Measurements from ENCODE around the gene HGFAC.

The HGFAC gene

DNA sequence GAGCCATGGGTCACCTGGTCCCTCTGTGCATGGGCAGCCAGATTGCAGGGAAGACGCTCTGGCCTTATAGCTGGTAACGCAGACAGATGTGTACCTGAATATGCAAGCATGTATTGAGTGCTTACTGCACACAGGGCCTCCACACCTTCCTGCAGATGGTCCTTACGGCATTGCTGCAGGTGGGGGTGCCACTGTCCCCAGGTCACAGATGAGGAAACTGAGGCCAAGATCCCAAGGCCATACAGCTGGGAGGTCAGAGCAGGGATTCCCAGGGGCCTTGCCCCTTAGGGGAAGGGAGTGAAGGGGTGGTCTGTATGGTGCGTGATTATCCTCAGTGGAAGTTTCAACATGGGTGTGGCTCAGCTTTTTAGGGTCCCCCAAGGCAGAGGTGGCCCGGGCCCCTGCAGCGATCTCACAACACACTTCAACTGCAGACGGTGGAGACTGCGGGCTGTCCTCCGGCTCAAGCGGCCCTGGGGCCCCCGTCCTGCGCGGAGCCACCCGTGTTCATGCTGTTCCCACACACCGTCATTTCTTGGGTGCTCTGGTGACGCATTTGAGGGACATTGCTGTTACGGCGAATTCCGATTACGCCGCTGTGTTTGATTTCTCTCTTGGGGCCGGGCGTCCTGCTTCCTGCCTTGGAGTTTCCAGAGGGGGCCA, 29.5 kb downstream of the HGFAC start:
- TF ChIP-seq, protein P1, sequence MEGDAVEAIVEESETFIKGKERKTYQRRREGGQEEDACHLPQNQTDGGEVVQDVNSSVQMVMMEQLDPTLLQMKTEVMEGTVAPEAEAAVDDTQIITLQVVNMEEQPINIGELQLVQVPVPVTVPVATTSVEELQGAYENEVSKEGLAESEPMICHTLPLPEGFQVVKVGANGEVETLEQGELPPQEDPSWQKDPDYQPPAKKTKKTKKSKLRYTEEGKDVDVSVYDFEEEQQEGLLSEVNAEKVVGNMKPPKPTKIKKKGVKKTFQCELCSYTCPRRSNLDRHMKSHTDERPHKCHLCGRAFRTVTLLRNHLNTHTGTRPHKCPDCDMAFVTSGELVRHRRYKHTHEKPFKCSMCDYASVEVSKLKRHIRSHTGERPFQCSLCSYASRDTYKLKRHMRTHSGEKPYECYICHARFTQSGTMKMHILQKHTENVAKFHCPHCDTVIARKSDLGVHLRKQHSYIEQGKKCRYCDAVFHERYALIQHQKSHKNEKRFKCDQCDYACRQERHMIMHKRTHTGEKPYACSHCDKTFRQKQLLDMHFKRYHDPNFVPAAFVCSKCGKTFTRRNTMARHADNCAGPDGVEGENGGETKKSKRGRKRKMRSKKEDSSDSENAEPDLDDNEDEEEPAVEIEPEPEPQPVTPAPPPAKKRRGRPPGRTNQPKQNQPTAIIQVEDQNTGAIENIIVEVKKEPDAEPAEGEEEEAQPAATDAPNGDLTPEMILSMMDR (IDR thresholded peaks at IDR 0.05; ENCODE audit: insufficient read depth, low read depth, low read length, missing control alignments), result no peak
- no peak for DNase-seq (ENCODE audit: low read depth)
- no peak overlapping the region for H3K4me3 ChIP-seq (ENCODE audit: low read length)

DNA sequence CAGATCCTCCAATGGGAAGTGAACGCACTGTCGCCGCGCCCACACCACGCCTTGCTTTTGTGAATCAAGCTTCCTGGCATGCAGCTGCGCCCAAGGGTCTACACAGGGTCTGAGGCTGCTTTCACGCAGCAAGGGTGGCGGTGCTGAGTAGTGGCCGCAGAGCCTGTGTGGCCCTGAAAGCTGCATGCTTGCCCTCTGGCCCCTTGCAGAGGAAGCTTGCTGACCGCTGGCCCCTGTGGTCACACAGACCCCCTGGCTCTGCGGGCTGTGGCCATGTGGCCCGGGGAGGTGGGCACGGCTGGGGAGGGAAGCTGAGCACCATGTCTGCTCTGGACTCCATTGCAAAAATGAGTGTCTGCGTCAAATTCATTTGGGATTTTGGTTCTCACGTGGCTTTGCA, 30.1 kb downstream of the HGFAC start:
- TF ChIP-seq, protein P1 (IDR thresholded peaks at IDR 0.05; ENCODE audit: insufficient read depth, low read depth, low read length, missing control alignments), result no peak
- no peak overlapping the region for H3K4me3 ChIP-seq (ENCODE audit: low read length)
- DNase-seq (ENCODE audit: low read depth), result no peak

DNA sequence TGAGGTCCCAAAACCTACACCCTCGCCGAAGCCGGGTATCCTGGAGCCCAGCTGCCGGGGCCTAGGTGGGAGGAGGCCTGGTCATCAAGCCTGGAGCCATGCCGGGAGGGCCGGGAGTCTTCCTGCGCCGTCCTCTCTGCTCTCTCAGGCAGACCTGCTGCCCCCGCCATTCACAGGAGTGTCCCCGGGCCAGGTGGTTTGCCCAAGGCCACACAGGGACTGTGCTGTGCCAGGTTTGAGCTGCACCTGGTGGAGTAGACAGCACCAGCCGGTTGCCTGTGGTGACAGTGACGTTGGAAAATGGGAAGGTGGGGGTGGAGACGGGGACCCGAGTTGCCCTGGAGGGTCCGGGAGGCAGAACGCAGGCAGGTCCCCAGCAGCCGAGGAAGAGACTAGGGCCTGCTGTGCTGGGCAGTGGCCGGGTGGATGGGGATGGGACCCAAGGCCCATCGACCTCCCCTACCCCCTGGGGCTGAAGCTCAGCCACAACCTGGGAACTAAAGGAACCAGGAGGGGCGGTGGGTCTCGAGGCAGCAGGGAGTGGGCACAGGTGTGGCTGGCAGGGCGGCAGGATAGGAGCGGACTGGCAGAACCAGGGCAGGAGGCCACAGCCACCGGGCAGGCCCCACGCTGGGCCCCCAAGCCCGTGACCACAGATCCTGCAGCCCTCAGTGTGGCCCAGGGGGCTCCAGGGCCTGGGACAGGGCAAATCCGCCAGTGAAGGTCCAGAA, 30.8 kb downstream of the HGFAC start:
- DNase-seq (ENCODE audit: low read depth), result no peak
- TF ChIP-seq, protein P1 (IDR thresholded peaks at IDR 0.05; ENCODE audit: insufficient read depth, low read depth, low read length, missing control alignments), result no peak
- no peak overlapping the region for H3K4me3 ChIP-seq (ENCODE audit: low read length)

DNA sequence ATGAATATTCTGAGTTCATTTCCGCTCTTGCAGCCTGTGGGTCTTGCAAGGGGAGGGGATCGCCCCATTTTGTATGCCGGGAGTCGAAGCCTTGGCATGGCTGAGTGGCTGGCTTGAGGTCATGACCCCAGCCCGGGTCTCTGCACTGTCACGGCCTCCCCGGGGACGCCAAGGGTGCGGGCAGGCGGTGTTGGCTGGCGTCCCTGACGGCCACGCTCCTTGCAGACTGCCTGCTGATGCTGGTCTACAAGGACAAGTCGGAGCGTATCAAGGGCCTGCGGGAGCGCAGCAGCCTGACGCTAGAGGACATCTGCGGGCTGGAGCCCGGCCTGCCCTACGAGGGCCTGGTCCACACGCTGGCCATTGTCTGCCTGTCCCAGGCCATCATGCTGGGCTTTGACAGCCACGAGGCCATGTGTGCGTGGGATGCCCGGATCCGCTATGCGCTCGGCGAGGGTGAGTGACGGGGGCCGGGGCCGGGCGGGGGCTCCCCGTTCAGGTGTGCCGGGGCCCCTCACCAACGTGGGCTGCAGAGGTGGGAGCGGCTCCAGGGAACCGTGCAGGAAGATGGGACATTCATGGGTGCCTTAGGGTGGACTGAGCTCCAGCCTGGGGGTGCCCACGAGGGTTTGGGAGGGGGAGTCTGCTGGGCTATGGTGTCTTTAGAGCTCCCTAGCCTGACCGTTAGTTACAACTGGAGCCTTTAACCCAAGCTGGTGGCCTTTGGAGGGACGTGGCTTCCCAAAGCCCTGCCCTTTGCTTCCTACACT, 31.6 kb downstream of the HGFAC start:
- TF ChIP-seq, protein P1 (IDR thresholded peaks at IDR 0.05; ENCODE audit: insufficient read depth, low read depth, low read length, missing control alignments), result no peak
- no peak overlapping the region for H3K4me3 ChIP-seq (ENCODE audit: low read length)
- peak; percentile 47 for DNase-seq (ENCODE audit: low read depth)

DNA sequence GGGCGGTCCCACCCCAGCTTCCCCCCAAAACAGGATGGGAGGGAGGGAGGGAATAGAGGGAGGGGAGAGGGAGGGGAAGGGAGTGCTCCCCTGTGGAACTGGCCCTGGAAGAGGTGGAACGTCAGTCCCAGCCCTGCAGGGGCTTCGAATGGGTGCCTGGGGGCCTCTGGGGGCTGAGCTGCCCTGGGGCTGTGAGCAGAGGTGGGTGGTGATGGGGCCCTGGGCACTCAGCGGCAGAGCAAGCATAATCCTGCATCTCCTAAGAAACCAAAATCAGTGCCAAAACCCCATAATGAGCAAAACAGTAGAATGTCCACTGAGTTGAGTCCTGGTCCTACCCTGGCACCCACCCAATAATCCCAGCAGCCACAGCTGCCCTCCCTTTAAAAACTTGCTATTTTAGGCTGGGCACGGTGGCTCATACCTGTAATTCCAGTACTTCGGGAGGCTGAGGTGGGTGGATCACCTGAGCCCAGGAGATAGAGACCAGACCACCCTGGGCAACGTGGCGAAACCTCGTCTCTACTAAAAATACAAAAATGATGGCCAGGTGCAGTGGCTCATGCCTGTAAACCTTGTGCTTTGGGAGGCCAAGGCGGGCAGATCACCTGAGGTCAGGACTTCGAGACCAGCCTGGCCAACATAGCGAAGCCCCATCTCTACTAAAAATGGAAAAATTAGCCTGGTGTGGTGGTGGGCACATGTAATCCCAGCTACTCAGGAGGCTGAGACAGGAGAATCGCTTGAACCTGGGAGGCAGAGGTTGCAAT, 32.4 kb downstream of the HGFAC start:
- no peak for DNase-seq (ENCODE audit: low read depth)
- H3K4me3 ChIP-seq (ENCODE audit: low read length), result no peak overlapping the region
- TF ChIP-seq, protein P1 (IDR thresholded peaks at IDR 0.05; ENCODE audit: insufficient read depth, low read depth, low read length, missing control alignments), result no peak

DNA sequence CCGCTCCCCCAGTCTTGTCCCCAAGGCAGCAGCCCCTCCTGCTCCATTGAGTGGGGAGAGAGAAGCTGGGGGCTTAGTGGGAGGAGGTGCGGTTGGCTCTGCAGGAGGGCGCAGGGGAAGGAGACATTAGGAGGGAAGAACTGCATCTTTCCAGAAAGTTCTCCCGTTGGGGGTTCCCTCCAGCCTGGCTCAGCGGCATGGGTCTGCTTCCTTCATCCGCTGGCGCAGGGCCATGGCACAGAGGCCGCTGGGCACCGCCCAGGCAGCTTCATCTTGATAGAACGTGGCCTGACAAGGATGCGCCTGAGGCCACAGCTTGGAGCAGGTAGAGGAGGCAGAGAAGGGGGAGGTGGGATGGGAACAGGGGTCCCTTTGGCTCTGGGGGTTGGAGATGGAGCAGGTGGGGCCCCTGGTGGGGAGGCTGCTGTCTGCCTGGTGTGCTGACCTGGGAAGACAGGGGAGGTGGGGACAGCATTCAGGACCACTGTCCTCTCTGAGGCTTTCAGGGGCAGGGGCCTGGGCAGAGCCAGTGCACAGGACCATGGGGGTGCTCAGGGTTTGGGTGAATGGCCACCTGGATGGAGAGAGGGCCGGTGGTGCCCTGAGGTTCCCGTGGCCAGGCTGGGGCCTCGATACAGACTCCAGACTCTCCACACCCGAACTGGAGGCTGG, 33.4 kb downstream of the HGFAC start:
- TF ChIP-seq, protein P1 (IDR thresholded peaks at IDR 0.05; ENCODE audit: insufficient read depth, low read depth, low read length, missing control alignments), result no peak
- no peak for DNase-seq (ENCODE audit: low read depth)
- H3K4me3 ChIP-seq (ENCODE audit: low read length), result no peak overlapping the region

Data from epithelial cell of esophagus (primary cell).